ENCODE measurements around the gene AQP5.

GRCh38 chr12:49982246-49983087 lies 20.8 kb downstream of the AQP5 start:
- TF ChIP-seq CTCF (IDR thresholded peaks at IDR 0.05; ENCODE audit: low read depth, low read length) (no peak), POLR2A (IDR thresholded peaks at IDR 0.05; ENCODE audit: extremely low read depth, insufficient read length) (no peak), MYC (IDR thresholded peaks at IDR 0.05; ENCODE audit: low read depth, low read length) (no peak), MAX (IDR thresholded peaks at IDR 0.05; ENCODE audit: low read depth, low read length) (no peak)
